Stimulated activated naive CD4-positive, alpha-beta T cell treated with Interleukin-2 at 50 U/mL for 16 hours (primary cell): ENCODE data around the gene TMEM167B.
"Not testable (repeated sequence)": the region's sequence is repeated elsewhere in the genome, so short reads cannot be mapped to it uniquely, and the experiment has no call there.

ENCODE experiments used
- DNase-seq: peaks from one replicate; lab custom pipeline; 2025; lab: John Stamatoyannopoulos, UW

The TMEM167B gene

DNA sequence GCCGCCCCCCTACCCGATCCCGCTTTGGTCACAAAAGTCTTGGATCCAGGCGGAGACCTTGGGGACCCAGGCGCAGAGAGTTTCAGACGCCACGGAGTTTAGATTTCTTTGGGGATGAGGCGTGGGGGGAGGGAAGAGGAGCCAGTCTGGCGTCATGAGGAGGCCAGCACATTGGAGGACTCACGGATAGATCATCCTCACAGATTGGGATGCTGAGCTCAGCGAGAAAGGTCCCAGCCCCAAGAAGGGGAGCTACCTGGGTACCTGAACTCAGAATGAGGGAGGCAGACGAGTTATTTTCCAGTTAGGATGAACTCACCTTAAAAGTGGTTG is 23.7 kb downstream of the TMEM167B start:
- DNase-seq = no peak

DNA sequence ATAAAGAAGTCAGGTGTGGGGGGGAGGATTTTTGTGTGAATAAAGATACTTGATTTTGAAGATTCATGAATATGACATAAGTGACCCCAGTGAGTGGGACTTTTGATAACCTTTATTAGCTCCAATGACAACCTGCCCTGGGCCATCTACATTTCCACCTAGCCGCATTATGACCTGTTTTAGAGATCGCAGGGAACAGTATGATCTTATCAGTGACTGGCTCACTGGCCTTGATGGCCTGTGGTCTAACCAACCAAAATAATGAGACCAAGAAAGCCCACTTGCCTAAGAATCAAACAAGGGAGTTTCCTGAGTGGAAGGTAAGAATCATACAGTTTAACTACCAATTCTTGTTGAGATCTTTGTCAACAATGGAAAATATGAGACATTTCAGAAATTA is 25.1 kb downstream of the TMEM167B start:
- peak; percentile 7 for DNase-seq

GRCh38 chr1:109116286-109116685 is 25.7 kb downstream of the TMEM167B start:
- DNase-seq = no peak

DNA sequence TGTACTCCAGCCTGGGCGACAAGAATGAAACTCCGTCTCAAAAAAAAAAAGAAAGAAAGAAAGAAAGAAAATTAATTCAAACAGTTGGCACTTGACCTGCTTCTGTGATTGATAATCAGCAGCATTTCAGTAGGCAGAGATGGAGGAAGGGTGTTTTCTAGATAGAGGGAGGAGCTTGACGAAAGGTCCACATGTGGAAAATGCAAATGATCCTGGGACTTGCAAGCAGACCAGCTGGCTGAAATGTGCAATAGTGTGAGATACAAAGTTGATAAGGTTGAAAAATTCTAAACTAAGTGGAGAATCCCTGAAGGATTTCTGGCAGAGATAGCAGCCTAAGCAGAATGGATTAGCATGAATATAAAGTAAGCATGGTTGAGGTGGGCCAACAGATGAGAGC is 27.5 kb downstream of the TMEM167B start:
- DNase-seq = no peak

DNA sequence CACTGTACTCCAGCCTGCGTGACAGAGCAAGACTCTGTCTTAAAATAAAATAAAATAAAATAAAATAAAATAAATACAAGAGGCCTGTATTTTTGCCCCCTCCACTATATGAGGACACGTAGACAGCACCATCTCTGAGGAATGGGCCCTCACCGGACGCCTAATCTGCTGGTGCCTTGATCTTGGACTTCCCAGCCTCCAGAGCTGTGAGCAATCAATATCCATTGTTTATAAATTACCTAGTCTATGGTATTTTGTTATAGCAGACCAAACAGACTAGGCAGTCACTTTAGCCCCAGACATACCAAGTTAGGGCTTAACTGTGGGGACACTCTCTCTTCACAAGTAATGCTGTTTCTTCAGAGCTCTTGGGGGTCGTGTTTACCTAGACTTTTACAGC is 29.8 kb downstream of the TMEM167B start:
- DNase-seq = no peak

DNA sequence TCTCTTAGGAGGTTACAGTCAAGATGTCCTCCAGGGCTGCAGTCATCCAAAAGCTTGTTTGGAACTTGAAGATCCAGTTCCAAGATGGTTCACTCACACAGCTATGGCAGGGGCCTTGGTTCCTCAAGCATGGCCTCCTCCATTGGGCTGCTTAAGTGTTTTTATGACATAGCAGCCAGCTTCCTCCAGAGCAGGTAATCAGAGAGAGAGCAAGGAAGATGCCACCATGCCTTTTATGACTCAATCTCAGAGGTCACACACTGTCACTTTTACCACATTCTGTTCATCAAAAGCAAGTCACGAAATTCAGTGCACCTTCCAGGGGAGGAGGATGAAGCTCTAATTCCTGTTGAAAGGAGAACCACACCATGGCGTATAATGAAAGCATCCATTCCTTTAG is 40.5 kb downstream of the TMEM167B start:
- DNase-seq = no peak

DNA sequence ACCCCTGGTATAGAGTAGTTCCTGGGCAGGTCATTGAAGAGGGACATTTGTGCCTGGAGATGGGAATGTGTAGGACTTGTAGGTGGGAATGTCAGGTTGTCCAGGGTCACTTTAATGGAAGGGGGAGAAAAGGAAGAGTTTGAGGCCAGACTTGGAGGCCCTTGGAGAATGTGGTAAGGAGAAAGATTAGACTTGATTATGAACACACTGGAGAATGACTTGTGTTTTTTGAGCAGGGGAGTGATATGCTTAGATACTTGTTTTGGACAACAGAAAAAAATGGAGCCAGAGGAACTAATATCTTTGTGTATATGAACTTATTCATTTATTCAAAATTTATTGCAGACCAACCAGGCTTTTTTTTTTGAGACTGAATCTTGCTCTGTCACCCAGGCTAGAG is 41.2 kb downstream of the TMEM167B start:
- no peak for DNase-seq

- DNase-seq = no peak
Measured at GRCh38 chr1:109133002-109133706, 42.6 kb downstream of the TMEM167B start.

GRCh38 chr1:109133815-109134214 is 43.3 kb downstream of the TMEM167B start:
- DNase-seq = no peak

GRCh38 chr1:109134423-109134822 is 43.9 kb downstream of the TMEM167B start:
- DNase-seq = no peak

DNA sequence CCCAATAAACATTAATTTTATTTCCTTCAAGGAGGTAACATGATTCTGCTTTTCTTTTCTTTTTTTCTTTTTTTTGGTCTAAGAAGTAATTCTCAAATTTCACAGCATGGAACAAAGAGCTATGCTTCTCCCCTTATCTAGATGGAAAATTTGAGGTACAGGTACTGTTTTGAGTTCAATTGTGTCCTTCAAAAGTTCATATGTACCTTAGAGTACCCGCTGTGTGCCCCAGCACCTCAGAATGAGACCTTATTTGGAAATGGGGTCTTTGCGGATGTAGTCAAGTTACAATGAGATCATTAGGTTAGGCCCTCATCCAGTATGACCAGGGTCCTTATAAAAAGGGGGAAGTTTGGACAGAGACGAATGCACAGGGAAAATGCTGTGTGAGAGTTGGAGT is 45.4 kb downstream of the TMEM167B start:
- DNase-seq = no peak

DNA sequence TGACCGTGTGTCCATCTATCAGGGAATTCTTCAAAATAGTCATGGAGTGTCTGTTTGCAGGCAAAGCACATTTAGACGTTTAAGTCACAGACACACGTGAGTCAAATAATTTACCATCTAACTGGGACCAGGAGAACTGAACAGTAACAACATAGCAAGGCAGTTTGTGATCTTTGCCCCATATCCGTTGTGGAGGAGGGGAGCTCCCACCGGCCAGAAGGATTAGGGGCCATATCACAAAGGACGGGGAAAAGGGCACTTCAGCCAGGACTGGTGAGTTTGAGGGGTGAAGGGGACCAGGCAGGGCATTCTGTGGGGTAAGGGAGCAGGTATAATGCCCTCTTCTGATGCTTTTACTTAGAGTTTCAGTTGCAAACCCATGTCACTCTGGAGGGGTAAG is 46.2 kb downstream of the TMEM167B start:
- DNase-seq = no peak

DNA sequence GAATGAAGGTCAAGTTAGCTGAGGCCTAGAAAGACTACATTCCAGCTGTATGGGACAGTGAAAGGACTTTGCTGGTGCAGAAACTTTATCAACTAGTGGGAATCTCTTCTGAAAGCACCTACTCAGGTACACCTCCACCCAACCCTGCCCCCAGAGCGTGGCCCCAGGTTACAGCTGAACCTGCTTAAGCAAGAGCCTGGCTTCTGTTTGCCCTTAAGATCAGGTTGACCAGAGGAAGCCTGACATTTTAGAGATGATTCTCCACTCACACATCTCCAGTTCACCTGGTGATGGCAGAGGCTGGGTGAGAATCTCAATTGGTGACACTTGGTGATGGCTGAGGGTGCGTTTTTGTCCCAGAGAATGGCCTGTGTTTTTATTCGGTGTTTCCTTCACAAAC is 47.4 kb downstream of the TMEM167B start:
- no peak for DNase-seq

- no peak for DNase-seq
Measured at GRCh38 chr1:109138358-109138757, 47.8 kb downstream of the TMEM167B start.

GRCh38 chr1:109140392-109140791 is 49.8 kb downstream of the TMEM167B start:
- no peak for DNase-seq

- DNase-seq = no peak
Measured at GRCh38 chr1:109142260-109142659, 51.7 kb downstream of the TMEM167B start.

DNA sequence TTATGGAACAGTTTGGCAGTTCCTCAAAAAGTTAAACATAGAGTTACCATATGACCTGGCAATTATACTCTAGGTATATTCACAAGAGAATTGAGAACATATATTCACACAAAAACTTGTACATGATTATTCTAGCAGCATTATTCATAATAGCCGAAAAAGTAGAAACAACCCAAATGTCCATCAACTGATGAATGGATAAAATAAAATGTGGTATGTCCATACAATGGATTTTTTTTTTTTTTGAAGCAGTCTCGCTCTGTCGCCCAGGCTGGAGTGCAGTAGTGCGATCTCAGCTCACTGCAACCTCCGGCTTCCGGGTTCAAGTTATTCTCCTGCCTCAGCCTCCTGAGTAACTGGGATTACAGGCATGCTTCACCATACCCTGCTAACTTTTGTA is 52.2 kb downstream of the TMEM167B start:
- not testable (repeated sequence) for DNase-seq
